NB4 (cell line): ENCODE data around the gene ST6GALNAC1.

Experiments used
- CTCF ChIP-seq: IDR thresholded peaks from one replicate; pipeline ENCODE4 v1.5.1; 2012; ENCODE audit warnings: low read depth, low read length
- MYC ChIP-seq: IDR thresholded peaks from 2 replicates; pipeline ENCODE4 v1.6.1; 2011; ENCODE audit warnings: low read depth, low read length
- POLR2A ChIP-seq: IDR thresholded peaks from 2 replicates; pipeline ENCODE4 v1.6.1; 2011; ENCODE audit warnings: mild to moderate bottlenecking; ENCODE audit not compliant: insufficient read length; ENCODE audit errors: extremely low read depth
- TF ChIP-seq, protein P1 (sequence below): IDR thresholded peaks from 2 replicates; pipeline ENCODE4 v1.6.1; 2011; ENCODE audit warnings: low read depth, low read length

- TF ChIP-seq CTCF: no peak
- TF ChIP-seq, protein P1, sequence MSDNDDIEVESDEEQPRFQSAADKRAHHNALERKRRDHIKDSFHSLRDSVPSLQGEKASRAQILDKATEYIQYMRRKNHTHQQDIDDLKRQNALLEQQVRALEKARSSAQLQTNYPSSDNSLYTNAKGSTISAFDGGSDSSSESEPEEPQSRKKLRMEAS: no peak
- no peak for TF ChIP-seq POLR2A
- TF ChIP-seq MYC: no peak
Measured at GRCh38 chr17:76594690-76595089, 48.9 kb downstream of the ST6GALNAC1 start.
